ENCODE results near the gene ACP1.
"Not testable (repeated sequence)": the region's sequence is repeated elsewhere in the genome, so short reads cannot be mapped to it uniquely, and the experiment has no call there.

DNA sequence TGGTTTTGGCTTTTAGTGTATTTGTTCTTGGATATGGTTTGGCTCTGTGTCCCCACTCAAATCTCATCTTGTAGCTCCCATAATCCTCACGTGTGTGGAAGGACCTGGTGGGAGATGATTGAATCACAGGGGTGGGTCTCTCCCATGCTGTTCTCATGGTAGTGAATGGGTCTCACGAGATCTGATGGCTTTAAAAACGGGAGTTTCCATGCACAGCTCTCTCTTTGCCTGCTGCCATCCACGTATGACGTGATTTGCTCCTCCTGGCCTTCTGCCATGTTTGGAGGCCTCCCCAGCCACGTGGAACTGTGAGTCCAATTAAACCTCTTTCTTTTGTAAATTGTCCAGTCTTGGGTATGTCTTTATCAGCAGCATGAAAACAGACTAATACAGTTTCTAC lies 51.2 kb downstream of the ACP1 start:
- TF ChIP-seq, protein P1, sequence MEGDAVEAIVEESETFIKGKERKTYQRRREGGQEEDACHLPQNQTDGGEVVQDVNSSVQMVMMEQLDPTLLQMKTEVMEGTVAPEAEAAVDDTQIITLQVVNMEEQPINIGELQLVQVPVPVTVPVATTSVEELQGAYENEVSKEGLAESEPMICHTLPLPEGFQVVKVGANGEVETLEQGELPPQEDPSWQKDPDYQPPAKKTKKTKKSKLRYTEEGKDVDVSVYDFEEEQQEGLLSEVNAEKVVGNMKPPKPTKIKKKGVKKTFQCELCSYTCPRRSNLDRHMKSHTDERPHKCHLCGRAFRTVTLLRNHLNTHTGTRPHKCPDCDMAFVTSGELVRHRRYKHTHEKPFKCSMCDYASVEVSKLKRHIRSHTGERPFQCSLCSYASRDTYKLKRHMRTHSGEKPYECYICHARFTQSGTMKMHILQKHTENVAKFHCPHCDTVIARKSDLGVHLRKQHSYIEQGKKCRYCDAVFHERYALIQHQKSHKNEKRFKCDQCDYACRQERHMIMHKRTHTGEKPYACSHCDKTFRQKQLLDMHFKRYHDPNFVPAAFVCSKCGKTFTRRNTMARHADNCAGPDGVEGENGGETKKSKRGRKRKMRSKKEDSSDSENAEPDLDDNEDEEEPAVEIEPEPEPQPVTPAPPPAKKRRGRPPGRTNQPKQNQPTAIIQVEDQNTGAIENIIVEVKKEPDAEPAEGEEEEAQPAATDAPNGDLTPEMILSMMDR (IDR thresholded peaks at IDR 0.05) = not testable (repeated sequence)
- TF ChIP-seq EP300 (IDR thresholded peaks at IDR 0.05) = not testable (repeated sequence)
